ENCODE results near the gene STIM1. TPM values are rescaled to one million over a fixed set of nuclear protein-coding genes. Genes with fewer than 3 reads are reported as not detected.

Gene STIM1
- total and polyA plus RNA-seq, 4 donors: 12.1 to 56.4 (median 41.2) TPM

DNA sequence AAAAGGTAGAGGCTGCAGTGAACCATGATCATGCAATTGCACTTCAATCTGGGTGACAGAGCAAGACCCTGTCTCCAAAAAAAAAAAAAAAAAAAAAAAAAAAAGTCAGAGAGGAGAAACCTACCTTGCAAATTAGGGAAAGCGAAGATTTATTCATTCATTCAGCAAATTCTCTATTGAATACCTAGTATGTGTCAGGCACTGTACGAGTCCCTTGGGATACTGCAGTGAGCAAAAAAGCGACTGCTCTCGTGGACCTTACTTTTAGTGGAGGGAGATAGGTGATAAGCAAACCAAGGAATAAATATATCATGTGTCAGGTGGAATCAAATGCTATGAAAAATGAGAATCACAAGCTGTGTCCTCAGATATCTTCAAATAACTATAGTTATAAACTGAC lies 101.3 kb downstream of the STIM1 start:
- Histone ChIP-seq H3K9ac (ENCODE audit: insufficient read depth in 1 of 2, low read length in 2 of 2) (no peak overlapping the region), H3K4me1 (ENCODE audit: control insufficient read depth in 5 of 5, insufficient read depth in 5 of 5, low read length in 5 of 5) (peaks cover 0 to 5% (median 2%) of the 10 kb centered on the region in 5 donors), H3K27ac (ENCODE audit: low read depth in 1 of 2, low read length in 1 of 2) (no peak overlapping the region), H3K27me3 (ENCODE audit: control insufficient read depth in 3 of 3, insufficient read depth in 3 of 3, low read length in 2 of 3) (no peaks in the 10 kb centered on the region), H3K4me3 (no peak overlapping the region), H3K9me3 (ENCODE audit: control insufficient read depth in 4 of 4, insufficient read depth in 3 of 4, low read length in 3 of 4) (no peaks in the 10 kb centered on the region), H3K36me3 (ENCODE audit: control insufficient read depth in 4 of 4, insufficient read depth in 4 of 4, low read length in 4 of 4) (no peaks in the 10 kb centered on the region)
- WGBS, 2 donors: 98% methylated on average over 4 of the region's 4 CpGs
- ATAC-seq (ENCODE audit: insufficient read depth, low FRiP score) (no peak), DNase-seq (no peak)
- TF ChIP-seq, protein P1, sequence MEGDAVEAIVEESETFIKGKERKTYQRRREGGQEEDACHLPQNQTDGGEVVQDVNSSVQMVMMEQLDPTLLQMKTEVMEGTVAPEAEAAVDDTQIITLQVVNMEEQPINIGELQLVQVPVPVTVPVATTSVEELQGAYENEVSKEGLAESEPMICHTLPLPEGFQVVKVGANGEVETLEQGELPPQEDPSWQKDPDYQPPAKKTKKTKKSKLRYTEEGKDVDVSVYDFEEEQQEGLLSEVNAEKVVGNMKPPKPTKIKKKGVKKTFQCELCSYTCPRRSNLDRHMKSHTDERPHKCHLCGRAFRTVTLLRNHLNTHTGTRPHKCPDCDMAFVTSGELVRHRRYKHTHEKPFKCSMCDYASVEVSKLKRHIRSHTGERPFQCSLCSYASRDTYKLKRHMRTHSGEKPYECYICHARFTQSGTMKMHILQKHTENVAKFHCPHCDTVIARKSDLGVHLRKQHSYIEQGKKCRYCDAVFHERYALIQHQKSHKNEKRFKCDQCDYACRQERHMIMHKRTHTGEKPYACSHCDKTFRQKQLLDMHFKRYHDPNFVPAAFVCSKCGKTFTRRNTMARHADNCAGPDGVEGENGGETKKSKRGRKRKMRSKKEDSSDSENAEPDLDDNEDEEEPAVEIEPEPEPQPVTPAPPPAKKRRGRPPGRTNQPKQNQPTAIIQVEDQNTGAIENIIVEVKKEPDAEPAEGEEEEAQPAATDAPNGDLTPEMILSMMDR (IDR thresholded peaks at IDR 0.05; ENCODE audit: control extremely low read depth, extremely low read depth): no peak

DNA sequence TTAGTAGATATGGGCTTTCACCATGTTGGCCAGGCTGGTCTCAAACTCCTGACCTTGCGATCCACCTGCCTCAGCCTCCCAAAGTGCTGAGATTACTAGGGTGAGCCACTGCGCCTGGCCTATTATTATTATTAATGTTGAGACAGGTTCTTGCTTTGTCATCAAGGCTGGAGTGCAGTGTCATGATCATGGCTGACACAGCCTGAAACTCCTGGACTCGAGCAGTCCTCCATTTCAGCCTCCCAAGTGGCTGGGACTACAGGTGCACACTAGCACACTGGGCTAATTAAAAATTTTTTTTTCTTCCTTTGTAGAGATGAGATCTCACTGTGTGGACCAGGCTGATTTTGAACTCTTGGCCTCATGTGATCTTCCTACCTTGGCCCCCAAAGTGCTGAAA lies 102.0 kb downstream of the STIM1 start:
- no peak overlapping the region for H3K27ac ChIP-seq (ENCODE audit: low read depth in 1 of 2, low read length in 1 of 2)
- TF ChIP-seq, protein P1 (IDR thresholded peaks at IDR 0.05; ENCODE audit: control extremely low read depth, extremely low read depth): no peak
- H3K4me1 ChIP-seq (ENCODE audit: control insufficient read depth in 5 of 5, insufficient read depth in 5 of 5, low read length in 5 of 5): no peaks in the 10 kb centered on the region
- no peaks in the 10 kb centered on the region for H3K27me3 ChIP-seq (ENCODE audit: control insufficient read depth in 3 of 3, insufficient read depth in 3 of 3, low read length in 2 of 3)
- 62 to 97% methylated on average over 3 of the region's 3 CpGs for WGBS, 2 donors
- no peaks in the 10 kb centered on the region for H3K9me3 ChIP-seq (ENCODE audit: control insufficient read depth in 4 of 4, insufficient read depth in 3 of 4, low read length in 3 of 4)
- H3K9ac ChIP-seq (ENCODE audit: insufficient read depth in 1 of 2, low read length in 2 of 2): no peak overlapping the region
- H3K4me3 ChIP-seq: no peak overlapping the region
- DNase-seq (no peak), ATAC-seq (ENCODE audit: insufficient read depth, low FRiP score) (no peak)
- H3K36me3 ChIP-seq (ENCODE audit: control insufficient read depth in 4 of 4, insufficient read depth in 4 of 4, low read length in 4 of 4): no peaks in the 10 kb centered on the region

DNA sequence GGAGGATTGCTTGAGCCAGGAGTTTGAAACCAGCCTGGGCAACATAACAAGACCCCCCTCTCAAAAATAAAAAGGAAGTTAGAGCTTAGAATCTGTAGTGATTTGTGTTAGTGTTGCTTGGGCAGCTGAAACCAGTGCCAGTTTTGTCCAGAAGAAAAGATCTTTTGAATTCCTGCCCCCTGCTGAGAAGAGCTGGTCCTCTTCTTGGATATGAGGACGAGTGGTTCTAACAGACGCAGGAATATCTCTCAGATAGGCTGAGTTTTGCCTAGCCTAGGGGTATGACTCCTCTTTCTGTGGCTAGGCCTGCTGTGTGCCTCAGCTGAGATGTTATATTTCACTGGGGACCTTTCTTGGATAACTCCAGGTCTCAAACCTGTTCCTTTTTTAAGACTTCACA lies 102.8 kb downstream of the STIM1 start:
- H3K9ac ChIP-seq (ENCODE audit: insufficient read depth in 1 of 2, low read length in 2 of 2): no peak overlapping the region
- DNase-seq: no peak
- no peaks in the 10 kb centered on the region for H3K36me3 ChIP-seq (ENCODE audit: control insufficient read depth in 4 of 4, insufficient read depth in 4 of 4, low read length in 4 of 4)
- no peaks in the 10 kb centered on the region for H3K9me3 ChIP-seq (ENCODE audit: control insufficient read depth in 4 of 4, insufficient read depth in 3 of 4, low read length in 3 of 4)
- no peaks in the 10 kb centered on the region for H3K27me3 ChIP-seq (ENCODE audit: control insufficient read depth in 3 of 3, insufficient read depth in 3 of 3, low read length in 2 of 3)
- ATAC-seq (ENCODE audit: insufficient read depth, low FRiP score): no peak
- no peak overlapping the region for H3K27ac ChIP-seq (ENCODE audit: low read depth in 1 of 2, low read length in 1 of 2)
- TF ChIP-seq, protein P1 (IDR thresholded peaks at IDR 0.05; ENCODE audit: control extremely low read depth, extremely low read depth): no peak
- H3K4me1 ChIP-seq (ENCODE audit: control insufficient read depth in 5 of 5, insufficient read depth in 5 of 5, low read length in 5 of 5): no peaks in the 10 kb centered on the region
- 66 to 97% methylated on average over 2 of the region's 2 CpGs for WGBS, 2 donors
- no peak overlapping the region for H3K4me3 ChIP-seq
